Epithelial cell of esophagus (primary cell): ENCODE results near the gene COPE.
"Not testable (repeated sequence)": the region's sequence is repeated elsewhere in the genome, so short reads cannot be mapped to it uniquely, and the experiment has no call there.

ENCODE experiments used
- DNase-seq: peaks from one replicate; pipeline ENCODE4 v3.0.0; 2010; ENCODE audit warnings: low read depth
- H3K4me3 ChIP-seq: 2 replicates; pipeline ENCODE4 v1.5.1; 2011; ENCODE audit warnings: mild to moderate bottlenecking, low read length, control low read depth
- CTCF ChIP-seq: IDR thresholded peaks from 2 replicates; pipeline ENCODE4 v1.5.1; 2011; ENCODE audit warnings: low read depth, mild to moderate bottlenecking, low read length, control low read depth, inconsistent platforms; ENCODE audit not compliant: insufficient read depth; ENCODE audit errors: missing control alignments

The COPE gene

GRCh38 chr19:18908917-18909619 is 10.1 kb downstream of the COPE start:
- no peak for DNase-seq
- H3K4me3 ChIP-seq: no peak overlapping the region
- TF ChIP-seq CTCF: no peak

GRCh38 chr19:18906605-18907519 is 12.3 kb downstream of the COPE start:
- no peak for DNase-seq
- no peak for TF ChIP-seq CTCF
- no peak overlapping the region for H3K4me3 ChIP-seq

GRCh38 chr19:18905513-18906236 is 13.5 kb downstream of the COPE start:
- no peak for TF ChIP-seq CTCF
- no peak overlapping the region for H3K4me3 ChIP-seq
- no peak for DNase-seq

- no peak for TF ChIP-seq CTCF
- H3K4me3 ChIP-seq: no peak overlapping the region
- no peak for DNase-seq
Measured at GRCh38 chr19:18905058-18905456, 14.1 kb downstream of the COPE start.

GRCh38 chr19:18904334-18905057 is 14.7 kb downstream of the COPE start:
- TF ChIP-seq CTCF: no peak
- no peak overlapping the region for H3K4me3 ChIP-seq
- no peak for DNase-seq

- no peak for TF ChIP-seq CTCF
- no peak overlapping the region for H3K4me3 ChIP-seq
- DNase-seq: no peak
Measured at GRCh38 chr19:18903156-18904037, 15.8 kb downstream of the COPE start.

- not testable (repeated sequence) for H3K4me3 ChIP-seq, DNase-seq
Measured at GRCh38 chr19:18902519-18902918, 16.7 kb downstream of the COPE start.
